K562 (cell line): ENCODE data around the gene PDIA5. TPM values are rescaled to one million over a fixed set of nuclear protein-coding genes. Genes with fewer than 3 reads are reported as not detected.

Source experiments
- ATAC-seq: fragments of 200-7000 bp; cut with Tn5 transposase; 3 replicates; pipeline ENCODE4 v1.9.1; 2020; ENCODE audit warnings: moderate library complexity
- BruUV-seq: library from RNA; stranded (reverse); fragments of 400-500 nt; replicated peaks from 2 replicates; lab custom pipeline; 2021; lab: Mats Ljungman, UMichigan
- CTCF ChIA-PET: fragments of 300-600 bp; formaldehyde crosslinking; extraction: SDS; loops from one replicate; lab custom pipeline; 2021; ENCODE audit warnings: low intra/inter-chr PET ratio; lab: Yijun Ruan, JAX
- POLR2A ChIA-PET: fragments of 300-600, 350-650 bp; sonication (Branson Sonifier 250); formaldehyde crosslinking; extraction: SDS; loops from one replicate; lab custom pipeline; 2021; ENCODE audit warnings: antibody characterized with exemption, inconsistent platforms; lab: Yijun Ruan, JAX
- DNase-seq, 4 experiments: peaks; one replicate each; pipeline versions ENCODE4 v3.0.0 to v3.0.0-alpha.2; 2011 to 2018; ENCODE audit warnings: low spot score in 3 of 4, mixed read lengths in 3 of 4; ENCODE audit errors: extremely low read depth in 1 of 4
- FAIRE-seq: peaks from 2 replicates; lab custom pipeline; 2011; peaks lifted over from hg19 to GRCh38; lab: Jason Lieb, UNC
- H2AFZ ChIP-seq: 2 replicates; pipeline ENCODE4 v1.6.0; 2011; ENCODE audit warnings: low read depth, low read length, control low read depth, inconsistent platforms
- H3K27ac ChIP-seq: fragments of 200-600 bp; 3 replicates; pipeline ENCODE4 v1.8.0; 2011; ENCODE audit warnings: low read depth, mild to moderate bottlenecking, control low read depth, inconsistent platforms, low read length, moderate library complexity, mixed read lengths; ENCODE audit errors: extremely low read depth
- H3K27me3 ChIP-seq, 2 experiments: fragments of 300-600 bp in 1 of 2; 2 replicates in 1 of 2; 3 replicates in 1 of 2; pipeline versions ENCODE4 v1.6.0 to v1.8.0; 2011; ENCODE audit warnings: inconsistent platforms in 2 of 2, low read length in 2 of 2, mild to moderate bottlenecking in 1 of 2, mixed read lengths in 1 of 2, moderate library complexity in 1 of 2; ENCODE audit not compliant: control insufficient read depth in 2 of 2, insufficient read depth in 2 of 2
- H3K36me3 ChIP-seq: fragments of 300-600 bp; 3 replicates; pipeline ENCODE4 v1.8.0; 2011; ENCODE audit warnings: mild to moderate bottlenecking, low read length, inconsistent platforms; ENCODE audit not compliant: control insufficient read depth, insufficient read depth
- H3K4me1 ChIP-seq, 2 experiments: fragments of 200-600 bp in 1 of 2; replicated peaks in 1 of 2; 2 replicates in 1 of 2; 3 replicates in 1 of 2; pipeline versions ENCODE4 v1.5.1 to v1.8.0; 2011; ENCODE audit warnings: inconsistent platforms in 2 of 2, low read length in 2 of 2, mild to moderate bottlenecking in 1 of 2, mixed read lengths in 1 of 2, moderate library complexity in 1 of 2; ENCODE audit not compliant: control insufficient read depth in 2 of 2, insufficient read depth in 2 of 2
- H3K4me2 ChIP-seq: 2 replicates; pipeline ENCODE4 v1.6.1; 2011; ENCODE audit warnings: low read length, control low read depth, inconsistent platforms, mixed read lengths; ENCODE audit not compliant: insufficient read depth
- H3K4me3 ChIP-seq: fragments of 200-600 bp; sonication (generic), shearing (Covaris generic); 2 replicates; pipeline ENCODE4 v1.5.1; 2016; ENCODE audit warnings: control low read depth, inconsistent platforms
- H3K79me2 ChIP-seq: fragments of 200-600 bp; 3 replicates; pipeline ENCODE4 v1.8.0; 2011; ENCODE audit warnings: low read length, inconsistent platforms; ENCODE audit not compliant: control insufficient read depth, insufficient read depth
- H3K9ac ChIP-seq, 2 experiments: 2 replicates each; pipeline versions ENCODE4 v1.6.0 to v1.6.1; 2011; ENCODE audit warnings: low read depth in 2 of 2, low read length in 2 of 2, control low read depth in 1 of 2, inconsistent platforms in 1 of 2, mild to moderate bottlenecking in 1 of 2, mixed read lengths in 1 of 2; ENCODE audit not compliant: insufficient read depth in 1 of 2
- H3K9me1 ChIP-seq: one replicate; pipeline ENCODE4 v1.6.0; 2011; ENCODE audit warnings: inconsistent platforms, mild to moderate bottlenecking, low read length, moderate library complexity; ENCODE audit not compliant: control insufficient read depth, insufficient read depth
- H3K9me3 ChIP-seq: replicated peaks from 2 replicates; pipeline ENCODE4 v1.5.1; 2011; ENCODE audit warnings: low read depth, low read length, inconsistent platforms; ENCODE audit not compliant: control insufficient read depth, insufficient read depth
- H4K20me1 ChIP-seq: replicated peaks from 2 replicates; pipeline ENCODE4 v1.6.1; 2011; ENCODE audit warnings: low read length, inconsistent platforms, mixed read lengths; ENCODE audit not compliant: control insufficient read depth, insufficient read depth
- ADNP ChIP-seq: fragments of 200-800 bp; sonication (Bioruptor generic); IDR thresholded peaks from 2 replicates; pipeline ENCODE4 v1.6.1; 2016; ENCODE audit warnings: missing genetic modification characterization, missing compliant biosample characterization
- DMBX1 ChIP-seq: fragments of 250-450 bp; sonication (Bioruptor Pico); IDR thresholded peaks from 2 replicates; pipeline ENCODE4 v1.8.0; 2022; ENCODE audit warnings: inconsistent platforms, mild to moderate bottlenecking, moderate library complexity, borderline replicate concordance
- ELF2 ChIP-seq: fragments of 250-450 bp; sonication (Bioruptor Pico); IDR thresholded peaks from 2 replicates; pipeline ENCODE4 v1.5.0; 2021; ENCODE audit warnings: mild to moderate bottlenecking
- HOXB6 ChIP-seq: fragments of 250-450 bp; sonication (Bioruptor Pico); IDR thresholded peaks from 2 replicates; pipeline ENCODE4 v1.5.1; 2022; ENCODE audit warnings: mild to moderate bottlenecking, borderline replicate concordance
- KAT2B ChIP-seq: IDR thresholded peaks from one replicate; pipeline ENCODE4 v1.6.1; 2012; ENCODE audit warnings: low read depth, mild to moderate bottlenecking, control low read depth, inconsistent platforms, low read length, moderate library complexity
- POLR3G ChIP-seq: IDR thresholded peaks from 2 replicates; pipeline ENCODE4 v1.6.1; 2011; ENCODE audit not compliant: insufficient read length, insufficient replicate concordance; ENCODE audit errors: extremely low read depth
- SOX6 ChIP-seq: fragments of 450-650 bp; IDR thresholded peaks from 2 replicates; pipeline ENCODE4 v1.6.1; 2014; ENCODE audit warnings: mild to moderate bottlenecking
- TAF9B ChIP-seq: fragments of 450-650 bp; IDR thresholded peaks from 2 replicates; pipeline ENCODE4 v1.6.1; 2018; ENCODE audit warnings: mild to moderate bottlenecking; ENCODE audit not compliant: partially characterized antibody
- U2AF1 ChIP-seq: fragments of 200-400 bp; formaldehyde crosslinking; optimal IDR thresholded peaks from 2 replicates; pipeline ENCODE3; 2017; ENCODE audit warnings: mild to moderate bottlenecking, low read depth, low read length, moderate library complexity
- WGBS: fragments of 100-300 bp; shearing (Covaris generic); methylation state at CpG from one replicate; pipeline ENCODE4 v1.1.6; 2016; ENCODE audit warnings: low coverage, mixed read lengths; ENCODE audit not compliant: insufficient coverage; ENCODE audit errors: missing lambda C conversion rate; 5-methylcytosine and 5-hydroxymethylcytosine counted together
- in situ Hi-C: fragments of 300-500 bp; cut with MboI; formaldehyde crosslinking; loops from 4 replicates; pipeline ENCODE4 v1.15.0; 2018; ENCODE audit warnings: inconsistent platforms, mixed read lengths
- intact Hi-C: fragments of 100-400 bp; cut with micrococcal nuclease; formaldehyde crosslinking; loops from 2 replicates; pipeline ENCODE4 v1.14.2; 2022
- polyA plus RNA-seq, 8 experiments: library from polyadenylated mRNA; depleted of rRNA in 4 of 8; stranded (reverse) in 5 of 8; unstranded in 3 of 8; fragments of >200 nt; fragmentation: Nextera tagmentation in 2 of 8; fragmentation: Illumina TruSeq in 1 of 8; extraction: Ambion mirVana in 2 of 8; extraction: Trizol in 1 of 8; gene quantifications; 2 replicates each; pipeline versions ENCODE4 v1.2.1 to v1.2.3, GENCODE V29; 2011 to 2014; ENCODE audit warnings: inconsistent platforms in 1 of 8, missing spikeins in 1 of 8
- total RNA-seq, 7 experiments: library from RNA; depleted of rRNA in 6 of 7; stranded (reverse); fragments of >200 nt in 6 of 7; fragmentation: Illumina TruSeq in 2 of 7; extraction: Trizol in 2 of 7; gene quantifications; 2 replicates each; pipeline versions ENCODE4 v1.2.1 to v1.2.3, GENCODE V29; 2011 to 2021; ENCODE audit warnings: low replicate concordance in 1 of 7
- TF ChIP-seq, protein P1 (sequence below): IDR thresholded peaks from 2 replicates; pipeline ENCODE4 v1.6.1; 2016; ENCODE audit warnings: missing genetic modification characterization, missing compliant biosample characterization
- TF ChIP-seq, protein P2 (sequence below): fragments of 450-650 bp; formaldehyde crosslinking; IDR thresholded peaks from 2 replicates; pipeline ENCODE4 v1.4.0; 2020; ENCODE audit warnings: mild to moderate bottlenecking, moderate library complexity
- TF ChIP-seq, protein P3 (sequence below): fragments of 450-650 bp; conservative IDR thresholded peaks from 2 replicates; pipeline ENCODE4 v1.6.1; 2016; ENCODE audit warnings: missing genetic modification characterization, low read depth, mild to moderate bottlenecking, control low read depth, missing compliant biosample characterization

Gene PDIA5
- total and polyA plus RNA-seq, 9 of the 15 experiments (the other 6 are each of a cell fraction or from before 2014, with no cell fraction given): 3.4 to 31.8 (median 19.6) TPM

DNA sequence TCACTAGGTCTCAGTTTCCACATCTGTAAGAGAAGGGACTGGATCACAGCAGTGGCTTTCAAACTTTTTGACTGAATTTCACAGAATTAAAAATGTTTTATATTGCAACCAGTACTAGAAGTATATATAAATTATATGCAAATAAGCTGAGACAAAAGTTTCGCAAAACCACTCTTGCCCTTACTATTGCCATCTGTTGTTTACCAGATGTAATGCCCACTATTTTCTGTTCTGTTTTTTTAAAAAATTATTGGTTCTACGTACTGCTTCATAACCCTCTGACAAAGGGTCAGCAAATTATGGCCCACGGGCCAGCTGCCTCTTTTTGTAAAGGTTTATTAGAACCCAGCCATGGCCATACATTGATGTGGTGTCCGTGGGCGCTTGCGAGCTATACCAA is 44.8 kb downstream of the PDIA5 start:
- WGBS: 94% methylated on average over 4 of the region's 6 CpGs
- TF ChIP-seq SOX6 (no peak), HOXB6 (CRISPR knock-in tag) (no peak), U2AF1 (no peak), TAF9B (no peak), KAT2B (no peak), DMBX1 (CRISPR knock-in tag) (no peak), POLR3G (no peak), ADNP (tag) (no peak), ELF2 (CRISPR knock-in tag) (no peak)
- TF ChIP-seq, protein P1, sequence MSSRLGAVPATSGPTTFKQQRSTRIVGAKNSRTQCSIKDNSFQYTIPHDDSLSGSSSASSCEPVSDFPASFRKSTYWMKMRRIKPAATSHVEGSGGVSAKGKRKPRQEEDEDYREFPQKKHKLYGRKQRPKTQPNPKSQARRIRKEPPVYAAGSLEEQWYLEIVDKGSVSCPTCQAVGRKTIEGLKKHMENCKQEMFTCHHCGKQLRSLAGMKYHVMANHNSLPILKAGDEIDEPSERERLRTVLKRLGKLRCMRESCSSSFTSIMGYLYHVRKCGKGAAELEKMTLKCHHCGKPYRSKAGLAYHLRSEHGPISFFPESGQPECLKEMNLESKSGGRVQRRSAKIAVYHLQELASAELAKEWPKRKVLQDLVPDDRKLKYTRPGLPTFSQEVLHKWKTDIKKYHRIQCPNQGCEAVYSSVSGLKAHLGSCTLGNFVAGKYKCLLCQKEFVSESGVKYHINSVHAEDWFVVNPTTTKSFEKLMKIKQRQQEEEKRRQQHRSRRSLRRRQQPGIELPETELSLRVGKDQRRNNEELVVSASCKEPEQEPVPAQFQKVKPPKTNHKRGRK (tag): no peak
- TF ChIP-seq, protein P2, sequence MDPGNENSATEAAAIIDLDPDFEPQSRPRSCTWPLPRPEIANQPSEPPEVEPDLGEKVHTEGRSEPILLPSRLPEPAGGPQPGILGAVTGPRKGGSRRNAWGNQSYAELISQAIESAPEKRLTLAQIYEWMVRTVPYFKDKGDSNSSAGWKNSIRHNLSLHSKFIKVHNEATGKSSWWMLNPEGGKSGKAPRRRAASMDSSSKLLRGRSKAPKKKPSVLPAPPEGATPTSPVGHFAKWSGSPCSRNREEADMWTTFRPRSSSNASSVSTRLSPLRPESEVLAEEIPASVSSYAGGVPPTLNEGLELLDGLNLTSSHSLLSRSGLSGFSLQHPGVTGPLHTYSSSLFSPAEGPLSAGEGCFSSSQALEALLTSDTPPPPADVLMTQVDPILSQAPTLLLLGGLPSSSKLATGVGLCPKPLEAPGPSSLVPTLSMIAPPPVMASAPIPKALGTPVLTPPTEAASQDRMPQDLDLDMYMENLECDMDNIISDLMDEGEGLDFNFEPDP: no peak
- TF ChIP-seq, protein P3, sequence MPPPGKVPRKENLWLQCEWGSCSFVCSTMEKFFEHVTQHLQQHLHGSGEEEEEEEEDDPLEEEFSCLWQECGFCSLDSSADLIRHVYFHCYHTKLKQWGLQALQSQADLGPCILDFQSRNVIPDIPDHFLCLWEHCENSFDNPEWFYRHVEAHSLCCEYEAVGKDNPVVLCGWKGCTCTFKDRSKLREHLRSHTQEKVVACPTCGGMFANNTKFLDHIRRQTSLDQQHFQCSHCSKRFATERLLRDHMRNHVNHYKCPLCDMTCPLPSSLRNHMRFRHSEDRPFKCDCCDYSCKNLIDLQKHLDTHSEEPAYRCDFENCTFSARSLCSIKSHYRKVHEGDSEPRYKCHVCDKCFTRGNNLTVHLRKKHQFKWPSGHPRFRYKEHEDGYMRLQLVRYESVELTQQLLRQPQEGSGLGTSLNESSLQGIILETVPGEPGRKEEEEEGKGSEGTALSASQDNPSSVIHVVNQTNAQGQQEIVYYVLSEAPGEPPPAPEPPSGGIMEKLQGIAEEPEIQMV (tag): no peak
- DNase-seq (no peak), FAIRE-seq (no peak), ATAC-seq (no peak)
- no peaks in the 10 kb centered on the region for H3K9me1 ChIP-seq
- peaks cover 74% of the 10 kb centered on the region; the same call in 2 of the 3 replicates for H3K36me3 ChIP-seq
- no peaks in the 10 kb centered on the region for H3K4me1 ChIP-seq
- H4K20me1 ChIP-seq: no peaks in the 10 kb centered on the region
- no peak overlapping the region for H3K27ac ChIP-seq
- H2AFZ ChIP-seq: no peak overlapping the region
- CTCF ChIA-PET: no interaction called here
- in situ Hi-C loops (no loop called here), intact Hi-C loops (no loop called here)
- no peaks in the 10 kb centered on the region for H3K27me3 ChIP-seq
- no TSS peak for BruUV-seq
- POLR2A ChIA-PET: interaction anchor here (1.2 kb wide), 1 partner anchor 129 kb away, joined by 3 read pairs; no protein-coding TSS in a partner anchor
- no peaks in the 10 kb centered on the region for H3K79me2 ChIP-seq
- H3K9me3 ChIP-seq: no peaks in the 10 kb centered on the region
- H3K4me2 ChIP-seq: no peak overlapping the region
- no peak overlapping the region for H3K4me3 ChIP-seq
- no peak overlapping the region for H3K9ac ChIP-seq
